Thoracic aorta (tissue), 2 donors: ENCODE data around the gene SMOC2. TPM values are rescaled to one million over a fixed set of nuclear protein-coding genes. Genes with fewer than 3 reads are reported as not detected.
A peak's percentile ranks its signal among the peaks of the same experiment; 100 is the strongest.

ENCODE experiments used
- ATAC-seq: fragments of 150-250 bp; one replicate; pipeline ENCODE4 v1.8.0; 2017; ENCODE audit warnings: low read depth; ENCODE audit not compliant: insufficient number of reproducible peaks, low FRiP score
- DNase-seq: peaks from one replicate; pipeline ENCODE4 v3.0.0-alpha.2; 2020; ENCODE audit warnings: low spot score
- H3K27ac ChIP-seq, 2 donors: fragments of 200-600 bp; sonication (generic); 1 replicate in 1 of 2; 2 replicates in 1 of 2; pipeline ENCODE4 v1.5.1; 2016; ENCODE audit warnings: mild to moderate bottlenecking in 2 of 2, moderate library complexity in 2 of 2
- H3K27me3 ChIP-seq: fragments of 200-600 bp; sonication (generic); replicated peaks from 2 replicates; pipeline ENCODE4 v1.6.0; 2016; ENCODE audit warnings: mild to moderate bottlenecking; ENCODE audit not compliant: insufficient read depth
- H3K36me3 ChIP-seq: fragments of 200-600 bp; sonication (generic); one replicate; pipeline ENCODE4 v1.5.1; 2016
- H3K4me1 ChIP-seq, 2 donors: fragments of 200-600 bp; sonication (generic); 1 replicate in 1 of 2; 2 replicates in 1 of 2; pipeline versions ENCODE4 v1.5.1 to v1.6.0; 2016; ENCODE audit warnings: low read depth in 2 of 2, mild to moderate bottlenecking in 1 of 2; ENCODE audit not compliant: control insufficient read depth in 1 of 2
- H3K4me3 ChIP-seq: fragments of 200-600 bp; sonication (generic); 2 replicates; pipeline ENCODE4 v1.5.1; 2016; ENCODE audit warnings: mild to moderate bottlenecking
- H3K9me3 ChIP-seq: fragments of 200-600 bp; sonication (generic); 2 replicates; pipeline ENCODE4 v1.5.1; 2016
- total RNA-seq, 2 donors: library from RNA; depleted of rRNA; stranded (reverse); fragments of >200 nt; gene quantifications; one replicate each; pipeline versions ENCODE4 v1.1.0 to v1.2.3, GENCODE V29; 2016
- TF ChIP-seq, protein P1 (sequence below): fragments of 200-600 bp; sonication (generic); IDR thresholded peaks from one replicate; pipeline ENCODE4 v1.5.1; 2019; ENCODE audit warnings: antibody characterized with exemption

The SMOC2 gene
- total RNA-seq, 2 donors from 2014 or later = 334 to 424 TPM

DNA sequence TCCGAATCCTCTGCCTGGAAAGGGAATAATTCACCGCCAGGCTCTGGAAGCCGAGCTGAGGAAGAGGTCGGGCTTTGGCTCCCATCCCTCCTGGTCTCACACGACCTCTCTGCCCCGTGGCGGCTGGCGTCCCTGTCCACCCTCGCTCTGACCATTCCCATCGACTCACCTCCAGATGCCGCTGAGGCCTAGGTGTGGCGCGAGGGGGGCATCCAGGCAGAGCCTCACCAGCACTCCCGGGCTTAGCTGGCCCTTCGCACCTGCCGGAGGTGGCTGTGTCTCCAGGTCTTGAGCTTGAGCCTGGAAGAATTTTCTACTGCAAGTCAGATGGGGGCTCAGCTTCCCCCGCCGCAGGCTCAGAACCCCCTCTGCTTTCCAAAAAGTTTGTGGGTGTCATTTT, 28.5 kb upstream of the SMOC2 start:
- TF ChIP-seq, protein P1, sequence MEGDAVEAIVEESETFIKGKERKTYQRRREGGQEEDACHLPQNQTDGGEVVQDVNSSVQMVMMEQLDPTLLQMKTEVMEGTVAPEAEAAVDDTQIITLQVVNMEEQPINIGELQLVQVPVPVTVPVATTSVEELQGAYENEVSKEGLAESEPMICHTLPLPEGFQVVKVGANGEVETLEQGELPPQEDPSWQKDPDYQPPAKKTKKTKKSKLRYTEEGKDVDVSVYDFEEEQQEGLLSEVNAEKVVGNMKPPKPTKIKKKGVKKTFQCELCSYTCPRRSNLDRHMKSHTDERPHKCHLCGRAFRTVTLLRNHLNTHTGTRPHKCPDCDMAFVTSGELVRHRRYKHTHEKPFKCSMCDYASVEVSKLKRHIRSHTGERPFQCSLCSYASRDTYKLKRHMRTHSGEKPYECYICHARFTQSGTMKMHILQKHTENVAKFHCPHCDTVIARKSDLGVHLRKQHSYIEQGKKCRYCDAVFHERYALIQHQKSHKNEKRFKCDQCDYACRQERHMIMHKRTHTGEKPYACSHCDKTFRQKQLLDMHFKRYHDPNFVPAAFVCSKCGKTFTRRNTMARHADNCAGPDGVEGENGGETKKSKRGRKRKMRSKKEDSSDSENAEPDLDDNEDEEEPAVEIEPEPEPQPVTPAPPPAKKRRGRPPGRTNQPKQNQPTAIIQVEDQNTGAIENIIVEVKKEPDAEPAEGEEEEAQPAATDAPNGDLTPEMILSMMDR = no peak
- Histone ChIP-seq H3K27ac (no peak overlapping the region), H3K4me1 (peaks cover 3 to 40% of the 10 kb centered on the region in 2 donors), H3K4me3 (no peak overlapping the region), H3K36me3 (no peaks in the 10 kb centered on the region), H3K9me3 (no peaks in the 10 kb centered on the region), H3K27me3 (no peaks in the 10 kb centered on the region)
- no peak for DNase-seq
- ATAC-seq = no peak

DNA sequence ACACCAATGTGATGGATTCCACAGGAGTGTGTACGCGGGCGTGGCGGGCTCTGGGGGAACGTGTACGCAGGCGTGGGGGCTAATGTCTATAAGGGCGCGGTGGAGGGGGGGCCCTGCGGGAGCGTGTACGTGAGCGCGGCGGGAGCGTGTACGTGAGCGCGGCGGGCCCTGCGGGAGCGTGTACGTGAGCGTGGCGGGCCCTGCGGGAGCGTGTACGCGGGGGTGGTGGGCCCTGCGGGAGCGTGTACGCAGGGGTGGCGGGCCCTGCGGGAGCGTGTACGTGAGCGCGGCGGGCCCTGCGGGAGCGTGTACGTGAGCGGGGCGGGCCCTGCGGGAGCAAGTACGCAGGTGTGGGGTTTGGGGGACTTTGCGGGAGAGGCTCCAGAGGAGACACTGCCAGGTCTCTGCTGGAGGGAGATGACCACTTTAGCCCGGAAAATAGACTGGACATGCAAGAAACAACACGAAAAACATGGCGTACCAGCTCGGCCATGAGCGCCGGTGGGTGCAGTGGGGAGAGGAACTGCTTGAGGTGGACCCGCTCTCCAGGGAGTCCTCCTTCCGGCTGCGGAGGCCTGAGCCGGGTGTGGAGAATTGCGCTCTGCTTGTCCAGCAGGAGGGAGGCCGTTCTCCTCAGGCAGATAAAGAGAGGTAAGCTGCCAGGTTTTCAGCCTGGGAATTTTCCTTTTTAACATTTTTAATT, 27.8 kb upstream of the SMOC2 start:
- no peak for DNase-seq
- TF ChIP-seq, protein P1 = no peak
- Histone ChIP-seq H3K27ac (no peak overlapping the region), H3K4me3 (no peak overlapping the region), H3K4me1 (peaks cover 7 to 47% of the 10 kb centered on the region in 2 donors), H3K27me3 (no peaks in the 10 kb centered on the region), H3K36me3 (no peaks in the 10 kb centered on the region), H3K9me3 (no peaks in the 10 kb centered on the region)
- no peak for ATAC-seq

DNA sequence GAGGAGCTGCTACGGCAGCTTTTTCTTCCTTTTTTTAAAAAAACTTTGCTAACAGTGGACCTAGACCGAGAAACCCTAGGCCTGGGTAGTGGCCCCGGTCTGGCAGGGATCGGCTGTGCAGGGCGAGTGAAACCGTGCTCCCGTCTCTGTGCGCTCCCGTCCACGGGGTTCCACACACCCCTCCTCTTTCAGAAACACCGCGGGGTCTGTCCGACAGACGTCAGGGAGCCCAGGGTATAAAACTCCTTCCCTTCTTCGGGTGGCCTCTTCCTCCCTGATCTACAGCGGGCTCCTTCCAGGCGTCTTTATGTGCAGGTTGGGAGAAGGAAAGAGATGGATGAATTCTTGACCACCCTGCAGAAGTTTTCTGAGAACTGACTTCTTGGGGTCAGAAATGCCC, 27.1 kb upstream of the SMOC2 start:
- ATAC-seq = no peak
- Histone ChIP-seq H3K4me1 (peaks cover 11 to 54% of the 10 kb centered on the region in 2 donors), H3K9me3 (no peaks in the 10 kb centered on the region), H3K27me3 (no peaks in the 10 kb centered on the region), H3K4me3 (no peak overlapping the region), H3K36me3 (no peaks in the 10 kb centered on the region), H3K27ac (no peak overlapping the region)
- no peak for DNase-seq
- TF ChIP-seq, protein P1 = no peak

DNA sequence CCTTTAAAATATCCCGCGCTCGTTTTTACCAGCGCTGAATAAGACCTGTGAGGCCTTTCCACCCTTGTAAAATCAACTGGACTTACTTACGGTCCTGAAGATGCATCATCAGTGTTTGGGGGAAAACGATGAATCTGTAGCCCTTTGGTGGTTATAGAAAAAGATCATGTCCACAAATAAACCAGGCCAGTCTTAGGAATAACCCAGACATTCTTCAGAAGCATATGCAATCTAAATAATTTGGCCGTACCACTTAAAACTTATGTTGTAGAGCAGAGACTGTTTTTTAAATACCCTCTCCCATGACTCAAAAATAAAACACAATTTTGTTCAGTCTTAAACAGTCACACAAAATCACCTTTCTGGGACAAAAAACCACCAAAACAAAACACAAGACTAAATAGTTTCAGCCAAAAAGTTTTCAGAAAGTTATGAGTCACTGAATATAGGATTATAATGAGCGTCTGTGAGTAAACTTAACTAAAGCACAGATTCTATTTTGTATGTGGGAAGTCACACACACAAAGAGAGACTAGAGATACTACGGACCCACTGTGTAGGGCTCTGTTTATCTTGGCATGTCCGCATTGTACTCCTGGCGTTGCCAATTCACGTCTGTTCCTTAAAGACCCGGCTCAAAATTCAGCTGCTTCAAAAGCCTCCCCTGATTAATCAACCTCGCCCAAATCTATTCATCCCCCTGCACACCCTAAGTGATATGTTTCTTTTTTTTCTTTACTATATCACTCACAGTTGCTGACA, 26.5 kb upstream of the SMOC2 start:
- DNase-seq = no peak
- Histone ChIP-seq H3K27me3 (no peaks in the 10 kb centered on the region), H3K36me3 (no peaks in the 10 kb centered on the region), H3K4me1 (peaks cover 11 to 60% of the 10 kb centered on the region in 2 donors), H3K27ac (peak overlapping the region; percentile 19 to 39), H3K4me3 (no peak overlapping the region), H3K9me3 (no peaks in the 10 kb centered on the region)
- TF ChIP-seq, protein P1 = no peak
- ATAC-seq = no peak
